ENCODE measurements around the gene FBXO11.

FBXO11 gene

GRCh38 chr2:47850198-47850597, 56.1 kb downstream of the FBXO11 start:
- DNase-seq (ENCODE audit: low read depth in 1 of 2, low spot score in 1 of 2), result no peak
- in situ Hi-C loops (cut with HindIII; ENCODE audit: low pct_unique_long_range_greater_than_20kb, low sequenced_read_pairs), result no loop called here
- no peak for TF ChIP-seq JUND (IDR thresholded peaks at IDR 0.05; ENCODE audit: low read depth)

DNA sequence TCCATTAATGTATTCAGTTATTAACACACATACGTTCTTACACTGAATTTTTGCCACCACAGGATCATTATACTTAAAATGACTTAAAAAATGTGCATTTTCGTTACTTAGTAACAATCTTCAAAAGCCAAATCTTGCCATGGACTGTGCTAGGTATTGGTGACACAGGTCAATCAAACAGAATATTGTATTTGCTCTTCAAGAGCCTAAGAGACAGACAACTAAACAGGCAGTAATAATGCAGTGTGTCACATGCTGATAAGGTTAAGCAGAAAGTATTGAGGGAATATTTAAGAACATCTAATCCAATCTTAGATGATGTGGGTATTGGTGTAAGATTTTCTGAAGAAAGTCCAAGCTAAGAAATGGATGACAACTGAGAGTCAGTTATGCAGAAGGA, 56.9 kb downstream of the FBXO11 start:
- in situ Hi-C loops (cut with HindIII; ENCODE audit: low pct_unique_long_range_greater_than_20kb, low sequenced_read_pairs), result no loop called here
- DNase-seq (ENCODE audit: low read depth in 1 of 2, low spot score in 1 of 2), result no peak
- TF ChIP-seq JUND (IDR thresholded peaks at IDR 0.05; ENCODE audit: low read depth), result no peak

DNA sequence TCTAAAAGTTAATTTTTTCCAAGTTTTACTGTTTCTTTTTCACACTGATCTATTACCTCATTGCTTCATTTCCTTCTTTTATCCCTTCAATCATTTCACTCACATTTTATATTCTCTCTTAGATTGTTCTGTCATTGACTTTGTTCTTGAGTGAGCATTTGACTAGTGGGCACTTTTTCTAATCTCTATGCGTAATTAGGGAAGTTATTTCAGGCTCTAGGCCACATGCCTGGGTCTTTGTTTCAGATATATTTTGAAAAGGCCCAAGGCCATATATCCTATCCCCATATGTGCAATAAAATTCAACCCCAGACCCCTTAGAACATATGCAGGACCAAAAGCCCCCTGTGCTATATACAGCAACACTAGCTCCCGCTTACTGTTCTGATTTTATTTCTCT, 62.1 kb downstream of the FBXO11 start:
- in situ Hi-C loops (cut with HindIII; ENCODE audit: low pct_unique_long_range_greater_than_20kb, low sequenced_read_pairs), result no loop called here
- DNase-seq (ENCODE audit: low read depth in 1 of 2, low spot score in 1 of 2), result no peak
- TF ChIP-seq JUND (IDR thresholded peaks at IDR 0.05; ENCODE audit: low read depth), result no peak

DNA sequence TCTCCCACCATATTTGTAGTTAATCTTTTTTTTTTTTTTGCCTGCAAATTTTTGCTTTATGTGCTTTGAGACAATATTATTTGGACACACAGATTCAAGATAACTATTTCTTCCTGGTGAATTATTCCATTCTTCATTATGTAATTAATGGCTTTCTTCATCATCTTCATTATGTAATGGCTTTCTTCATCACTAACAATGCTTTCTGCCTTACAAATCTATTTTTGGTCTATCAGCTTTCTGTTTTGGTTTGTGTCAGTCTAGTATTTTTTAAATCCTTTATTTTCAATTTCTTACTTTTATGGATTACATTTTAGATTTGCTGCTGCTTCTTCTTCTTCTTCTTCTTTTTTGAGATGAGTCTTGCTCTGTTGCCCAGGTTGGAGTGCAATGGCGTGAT, 62.9 kb downstream of the FBXO11 start:
- no peak for DNase-seq (ENCODE audit: low read depth in 1 of 2, low spot score in 1 of 2)
- in situ Hi-C loops (cut with HindIII; ENCODE audit: low pct_unique_long_range_greater_than_20kb, low sequenced_read_pairs), result no loop called here
- TF ChIP-seq JUND (IDR thresholded peaks at IDR 0.05; ENCODE audit: low read depth), result no peak

DNA sequence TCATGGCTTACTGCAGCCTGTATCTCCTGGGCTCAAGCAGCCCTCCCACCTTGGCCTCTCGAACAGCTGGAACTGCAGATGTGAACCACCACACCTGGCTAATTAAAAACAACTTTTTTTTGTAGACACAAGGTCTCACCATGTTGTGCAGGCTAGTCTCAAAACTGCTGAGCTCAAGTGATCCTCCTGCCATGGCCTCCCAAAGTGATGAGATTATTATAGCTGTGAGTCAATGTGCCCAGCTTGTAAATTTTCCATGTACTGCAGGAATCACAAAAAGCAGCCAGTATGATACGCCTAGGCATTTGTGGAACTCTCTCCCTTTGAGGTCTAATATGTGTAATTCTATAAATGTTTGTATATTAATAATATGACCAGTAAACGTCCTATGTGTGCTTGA, 63.5 kb downstream of the FBXO11 start:
- no peak for DNase-seq (ENCODE audit: low read depth in 1 of 2, low spot score in 1 of 2)
- TF ChIP-seq JUND (IDR thresholded peaks at IDR 0.05; ENCODE audit: low read depth), result no peak
- in situ Hi-C loops (cut with HindIII; ENCODE audit: low pct_unique_long_range_greater_than_20kb, low sequenced_read_pairs), result no loop called here

DNA sequence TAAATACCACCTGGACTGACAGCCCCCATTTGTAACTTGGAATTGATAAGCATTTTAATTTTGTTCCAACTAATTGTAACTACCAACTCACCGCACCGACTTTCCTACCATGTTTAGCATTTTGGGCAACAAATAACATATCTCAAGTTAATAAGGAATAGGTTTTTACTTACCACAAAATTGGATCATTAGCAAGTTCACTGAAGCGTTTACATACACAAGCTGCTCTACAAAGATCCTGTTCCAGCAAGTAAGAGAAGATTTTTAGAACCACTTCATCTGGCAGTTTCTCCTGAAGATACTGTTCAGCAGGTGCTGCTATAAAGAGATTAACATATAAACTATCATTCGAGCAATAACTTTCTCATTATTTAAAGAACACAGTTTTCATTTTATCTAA, 67.6 kb downstream of the FBXO11 start:
- in situ Hi-C loops (cut with HindIII; ENCODE audit: low pct_unique_long_range_greater_than_20kb, low sequenced_read_pairs), result no loop called here
- no peak for TF ChIP-seq JUND (IDR thresholded peaks at IDR 0.05; ENCODE audit: low read depth)
- no peak for DNase-seq (ENCODE audit: low read depth in 1 of 2, low spot score in 1 of 2)

DNA sequence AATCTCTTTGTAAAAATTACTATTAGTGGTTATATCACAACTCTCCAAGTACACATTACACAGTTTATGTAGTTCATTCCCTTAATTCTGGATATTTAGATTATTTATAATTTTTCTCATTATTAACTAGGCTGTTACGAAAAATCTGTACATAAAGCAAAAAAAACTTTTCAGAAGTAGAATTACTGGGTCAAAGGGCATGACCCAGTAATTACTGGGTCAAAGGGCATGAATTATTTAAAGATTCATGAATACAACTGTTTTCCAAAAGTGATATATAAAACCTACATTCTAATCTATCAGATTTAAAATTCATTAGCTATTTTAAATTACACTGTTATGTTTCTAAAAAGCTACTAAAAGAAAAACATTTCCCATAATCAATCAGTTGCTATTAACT, 68.0 kb downstream of the FBXO11 start:
- DNase-seq (ENCODE audit: low read depth in 1 of 2, low spot score in 1 of 2), result no peak
- TF ChIP-seq JUND (IDR thresholded peaks at IDR 0.05; ENCODE audit: low read depth), result no peak
- in situ Hi-C loops (cut with HindIII; ENCODE audit: low pct_unique_long_range_greater_than_20kb, low sequenced_read_pairs), result no loop called here

DNA sequence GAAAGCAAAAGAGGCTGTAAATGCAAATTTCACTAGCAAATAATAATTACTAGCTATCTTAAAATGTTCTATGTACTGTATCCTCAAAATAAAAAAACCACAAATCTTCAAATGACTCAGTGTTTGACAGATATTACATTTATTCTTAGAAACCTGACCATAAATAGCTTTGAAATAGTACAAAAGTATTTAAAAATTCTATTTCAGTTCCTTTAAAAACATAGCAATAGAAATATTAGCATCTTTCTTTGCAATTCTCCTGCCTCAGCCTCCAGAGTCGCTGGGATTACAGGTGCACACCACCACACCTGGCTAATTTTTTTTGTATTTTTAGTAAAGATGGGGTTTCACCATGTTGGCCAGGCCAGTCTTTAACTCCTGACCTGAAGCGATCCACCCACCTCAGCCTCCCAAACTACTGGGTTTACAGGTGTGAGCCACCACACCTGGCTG, 72.8 kb downstream of the FBXO11 start:
- in situ Hi-C loops (cut with HindIII; ENCODE audit: low pct_unique_long_range_greater_than_20kb, low sequenced_read_pairs), result no loop called here
- no peak for TF ChIP-seq JUND (IDR thresholded peaks at IDR 0.05; ENCODE audit: low read depth)
- DNase-seq (ENCODE audit: low read depth in 1 of 2, low spot score in 1 of 2), result no peak

DNA sequence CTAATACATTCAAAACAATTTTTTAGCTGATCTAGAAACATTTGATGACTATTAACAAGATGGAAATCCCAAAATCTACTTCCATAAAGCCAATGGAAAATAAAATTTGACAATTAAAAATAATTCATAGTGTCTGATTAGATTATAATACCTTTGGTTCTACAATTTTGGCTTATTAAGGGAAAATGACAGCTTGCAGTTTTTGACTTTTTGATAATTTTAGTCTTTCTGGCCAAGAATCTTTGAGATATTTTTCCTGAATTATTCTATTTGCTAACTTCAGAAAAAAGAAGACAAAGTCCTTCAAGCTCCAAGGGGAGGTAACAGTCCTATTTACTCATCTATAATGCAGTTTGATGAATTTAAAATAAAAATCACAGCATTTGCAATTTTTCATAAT, 83.8 kb downstream of the FBXO11 start:
- no peak for DNase-seq (ENCODE audit: low read depth in 1 of 2, low spot score in 1 of 2)
- TF ChIP-seq JUND (IDR thresholded peaks at IDR 0.05; ENCODE audit: low read depth), result no peak
- in situ Hi-C loops (cut with HindIII; ENCODE audit: low pct_unique_long_range_greater_than_20kb, low sequenced_read_pairs), result no loop called here

GRCh38 chr2:47819834-47820233, 86.5 kb downstream of the FBXO11 start:
- in situ Hi-C loops (cut with HindIII; ENCODE audit: low pct_unique_long_range_greater_than_20kb, low sequenced_read_pairs), result no loop called here
- TF ChIP-seq JUND (IDR thresholded peaks at IDR 0.05; ENCODE audit: low read depth), result no peak
- no peak for DNase-seq (ENCODE audit: low read depth in 1 of 2, low spot score in 1 of 2)

DNA sequence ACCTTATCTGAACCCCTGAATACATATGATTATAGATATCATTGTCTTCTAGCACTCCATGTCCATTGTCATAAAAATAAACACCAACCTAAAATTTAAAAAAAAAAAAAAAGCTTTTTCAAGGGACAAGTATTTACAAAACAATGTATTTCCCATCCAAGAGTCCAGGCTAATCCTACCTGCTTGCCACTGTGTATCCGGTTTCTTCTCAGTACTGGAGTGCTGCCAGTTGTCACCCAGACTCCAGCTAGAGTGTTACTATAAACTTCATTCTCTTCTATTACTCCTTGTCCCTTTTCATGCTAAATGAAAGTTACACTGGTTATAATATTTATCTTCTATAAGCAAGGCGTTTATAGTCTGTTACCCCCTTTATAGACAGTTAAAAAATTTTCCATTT, 87.5 kb downstream of the FBXO11 start:
- no peak for DNase-seq (ENCODE audit: low read depth in 1 of 2, low spot score in 1 of 2)
- no peak for TF ChIP-seq JUND (IDR thresholded peaks at IDR 0.05; ENCODE audit: low read depth)
- in situ Hi-C loops (cut with HindIII; ENCODE audit: low pct_unique_long_range_greater_than_20kb, low sequenced_read_pairs), result no loop called here

- no peak for DNase-seq (ENCODE audit: low read depth in 1 of 2, low spot score in 1 of 2)
- in situ Hi-C loops (cut with HindIII; ENCODE audit: low pct_unique_long_range_greater_than_20kb, low sequenced_read_pairs), result no loop called here
- no peak for TF ChIP-seq JUND (IDR thresholded peaks at IDR 0.05; ENCODE audit: low read depth)
Observed at GRCh38 chr2:47815764-47816163, 90.5 kb downstream of the FBXO11 start.

DNA sequence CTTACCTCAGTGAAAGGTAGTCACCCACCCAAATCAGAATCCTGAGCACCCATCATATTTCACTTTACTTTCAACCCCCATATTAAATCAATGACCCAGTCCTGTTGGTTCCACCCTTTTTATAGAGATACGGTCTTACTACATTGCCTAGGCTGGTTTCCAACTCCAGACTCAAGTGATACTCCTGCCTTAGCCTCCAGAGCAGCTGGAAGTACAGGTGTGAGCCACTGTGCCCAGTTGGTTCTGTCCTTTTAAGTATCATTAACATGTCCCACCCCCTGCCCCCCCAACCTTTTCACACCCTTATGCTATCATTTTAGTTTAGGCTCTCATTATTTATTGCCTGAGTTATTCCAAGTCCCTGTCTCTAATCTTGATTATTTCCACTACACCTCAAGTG, 94.6 kb downstream of the FBXO11 start:
- TF ChIP-seq JUND (IDR thresholded peaks at IDR 0.05; ENCODE audit: low read depth), result no peak
- no peak for DNase-seq (ENCODE audit: low read depth in 1 of 2, low spot score in 1 of 2)
- in situ Hi-C loops (cut with HindIII; ENCODE audit: low pct_unique_long_range_greater_than_20kb, low sequenced_read_pairs), result no loop called here

- no peak for DNase-seq (ENCODE audit: low read depth in 1 of 2, low spot score in 1 of 2)
- TF ChIP-seq JUND (IDR thresholded peaks at IDR 0.05; ENCODE audit: low read depth), result no peak
- in situ Hi-C loops (cut with HindIII; ENCODE audit: low pct_unique_long_range_greater_than_20kb, low sequenced_read_pairs), result no loop called here
Observed at GRCh38 chr2:47810850-47811249, 95.4 kb downstream of the FBXO11 start.
